GM12878 (cell line): Measurements from ENCODE around the gene PRDM15. TPM values are rescaled to one million over a fixed set of nuclear protein-coding genes. Genes with fewer than 3 reads are reported as not detected.

Source experiments
- BHLHE40 ChIP-seq, 2 experiments: fragments of 450-650 bp in 1 of 2; IDR thresholded peaks; 2 replicates each; pipeline ENCODE4 v1.6.1; 2011 to 2017; ENCODE audit warnings: low read depth in 2 of 2, borderline replicate concordance in 1 of 2, improper control_type of control experiment in 1 of 2, low read length in 1 of 2, mild to moderate bottlenecking in 1 of 2
- CHD1 ChIP-seq: IDR thresholded peaks from 2 replicates; pipeline ENCODE4 v1.6.1; 2012; ENCODE audit warnings: low read depth, low read length, improper control_type of control experiment
- HDAC6 ChIP-seq: fragments of 200-600 bp; sonication (generic); IDR thresholded peaks from one replicate; pipeline ENCODE4 v1.8.0; 2017; ENCODE audit warnings: antibody characterized with exemption; ENCODE audit not compliant: unreplicated experiment
- JUND ChIP-seq: IDR thresholded peaks from 2 replicates; pipeline ENCODE4 v1.6.1; 2012; ENCODE audit warnings: low read depth, mild to moderate bottlenecking, low read length, improper control_type of control experiment, moderate library complexity
- MEF2A ChIP-seq: IDR thresholded peaks from 2 replicates; pipeline ENCODE4 v1.6.1; 2011; ENCODE audit warnings: low read depth, mild to moderate bottlenecking, low read length, moderate library complexity; ENCODE audit not compliant: insufficient read depth
- MTA3 ChIP-seq: IDR thresholded peaks from 2 replicates; pipeline ENCODE4 v1.6.1; 2012; ENCODE audit warnings: low read length, inconsistent platforms, borderline replicate concordance
- MYC ChIP-seq: IDR thresholded peaks from 2 replicates; pipeline ENCODE4 v1.6.1; 2011; ENCODE audit warnings: mild to moderate bottlenecking, low read length, moderate library complexity, inconsistent platforms; ENCODE audit not compliant: insufficient read depth, insufficient replicate concordance, insufficient read length, severe bottlenecking
- NFIC ChIP-seq: IDR thresholded peaks from 2 replicates; pipeline ENCODE4 v1.6.1; 2012; ENCODE audit warnings: low read depth, mild to moderate bottlenecking, inconsistent platforms, low read length, moderate library complexity
- NFYB ChIP-seq: IDR thresholded peaks from 2 replicates; pipeline ENCODE4 v1.6.1; 2011; ENCODE audit warnings: low read depth, mild to moderate bottlenecking, low read length, improper control_type of control experiment, moderate library complexity; ENCODE audit not compliant: insufficient read depth
- NR2C1 ChIP-seq: fragments of 450-650 bp; IDR thresholded peaks from 2 replicates; pipeline ENCODE4 v1.6.1; 2017; ENCODE audit warnings: antibody characterized with exemption, mild to moderate bottlenecking, moderate library complexity
- PAX8 ChIP-seq: fragments of 450-650 bp; IDR thresholded peaks from 2 replicates; pipeline ENCODE4 v1.6.1; 2017; ENCODE audit warnings: mild to moderate bottlenecking, moderate library complexity
- POLR2AphosphoS5 ChIP-seq: IDR thresholded peaks from 2 replicates; pipeline ENCODE4 v1.6.1; 2011; ENCODE audit warnings: mild to moderate bottlenecking, low read length, inconsistent platforms
- RAD21 ChIP-seq: IDR thresholded peaks from 2 replicates; pipeline ENCODE4 v1.6.1; 2011; ENCODE audit warnings: mild to moderate bottlenecking, low read depth, low read length, moderate library complexity; ENCODE audit not compliant: insufficient read depth
- RAD51 ChIP-seq: fragments of 450-650 bp; IDR thresholded peaks from 2 replicates; pipeline ENCODE4 v1.6.1; 2016; ENCODE audit warnings: moderate library complexity, mild to moderate bottlenecking, inconsistent platforms
- RFX5 ChIP-seq: IDR thresholded peaks from 2 replicates; pipeline ENCODE4 v1.6.1; 2011; ENCODE audit warnings: low read depth, low read length, improper control_type of control experiment
- SRF ChIP-seq, 2 experiments: IDR thresholded peaks; 2 replicates each; pipeline ENCODE4 v1.6.1; 2011; ENCODE audit warnings: low read depth in 2 of 2, low read length in 2 of 2, mild to moderate bottlenecking in 1 of 2, moderate library complexity in 1 of 2
- TCF12 ChIP-seq: IDR thresholded peaks from 2 replicates; pipeline ENCODE4 v1.6.1; 2011; ENCODE audit warnings: low read depth, mild to moderate bottlenecking, low read length
- WRNIP1 ChIP-seq: IDR thresholded peaks from 2 replicates; pipeline ENCODE4 v1.6.1; 2011; ENCODE audit warnings: low read depth, low read length, improper control_type of control experiment, borderline replicate concordance
- YY1 ChIP-seq: IDR thresholded peaks from 2 replicates; pipeline ENCODE4 v1.6.1; 2011; ENCODE audit warnings: low read depth, mild to moderate bottlenecking, low read length
- ZBED1 ChIP-seq: IDR thresholded peaks from 2 replicates; pipeline ENCODE4 v1.6.1; 2016; ENCODE audit warnings: borderline replicate concordance
- ZNF384 ChIP-seq: IDR thresholded peaks from 2 replicates; pipeline ENCODE4 v1.6.1; 2012; ENCODE audit warnings: low read depth, mild to moderate bottlenecking, low read length, improper control_type of control experiment, borderline replicate concordance
- ZZZ3 ChIP-seq: IDR thresholded peaks from 2 replicates; pipeline ENCODE4 v1.6.1; 2011; ENCODE audit warnings: low read depth; ENCODE audit not compliant: control insufficient read depth, insufficient read length
- polyA plus RNA-seq, 11 experiments: library from polyadenylated mRNA; depleted of rRNA in 4 of 11; unstranded in 6 of 11; stranded (reverse) in 5 of 11; fragments of >200 nt; fragmentation: Nextera tagmentation in 4 of 11; fragmentation: Illumina TruSeq in 1 of 11; extraction: Ambion mirVana in 4 of 11; extraction: Trizol in 1 of 11; gene quantifications; 1 replicate in 1 of 11; 2 replicates in 10 of 11; pipeline versions ENCODE4 v1.2.1 to v1.2.3, GENCODE V29; 2011 to 2016; ENCODE audit warnings: inconsistent platforms in 2 of 11, missing spikeins in 2 of 11, low read depth in 1 of 11
- total RNA-seq, 4 experiments: library from RNA; depleted of rRNA in 3 of 4; stranded (reverse); fragments of >200 nt in 3 of 4; fragmentation: Illumina TruSeq in 1 of 4; extraction: Trizol in 1 of 4; gene quantifications; 2 replicates each; pipeline versions ENCODE4 v1.2.1 to v1.2.3, GENCODE V29; 2013 to 2021
- TF ChIP-seq, protein P1 (sequence below): IDR thresholded peaks from 2 replicates; pipeline ENCODE4 v1.6.1; 2012; ENCODE audit warnings: mild to moderate bottlenecking, low read depth, low read length
- TF ChIP-seq, protein P2 (sequence below): fragments of 450-650 bp; IDR thresholded peaks from 2 replicates; pipeline ENCODE4 v1.6.1; 2018; ENCODE audit warnings: borderline replicate concordance, mild to moderate bottlenecking; ENCODE audit not compliant: partially characterized antibody

The PRDM15 gene
- total and polyA plus RNA-seq, 10 of the 15 experiments (the other 5 are each of a cell fraction or from before 2014, with no cell fraction given): 2.2 to 16.0 (median 8.6) TPM

DNA sequence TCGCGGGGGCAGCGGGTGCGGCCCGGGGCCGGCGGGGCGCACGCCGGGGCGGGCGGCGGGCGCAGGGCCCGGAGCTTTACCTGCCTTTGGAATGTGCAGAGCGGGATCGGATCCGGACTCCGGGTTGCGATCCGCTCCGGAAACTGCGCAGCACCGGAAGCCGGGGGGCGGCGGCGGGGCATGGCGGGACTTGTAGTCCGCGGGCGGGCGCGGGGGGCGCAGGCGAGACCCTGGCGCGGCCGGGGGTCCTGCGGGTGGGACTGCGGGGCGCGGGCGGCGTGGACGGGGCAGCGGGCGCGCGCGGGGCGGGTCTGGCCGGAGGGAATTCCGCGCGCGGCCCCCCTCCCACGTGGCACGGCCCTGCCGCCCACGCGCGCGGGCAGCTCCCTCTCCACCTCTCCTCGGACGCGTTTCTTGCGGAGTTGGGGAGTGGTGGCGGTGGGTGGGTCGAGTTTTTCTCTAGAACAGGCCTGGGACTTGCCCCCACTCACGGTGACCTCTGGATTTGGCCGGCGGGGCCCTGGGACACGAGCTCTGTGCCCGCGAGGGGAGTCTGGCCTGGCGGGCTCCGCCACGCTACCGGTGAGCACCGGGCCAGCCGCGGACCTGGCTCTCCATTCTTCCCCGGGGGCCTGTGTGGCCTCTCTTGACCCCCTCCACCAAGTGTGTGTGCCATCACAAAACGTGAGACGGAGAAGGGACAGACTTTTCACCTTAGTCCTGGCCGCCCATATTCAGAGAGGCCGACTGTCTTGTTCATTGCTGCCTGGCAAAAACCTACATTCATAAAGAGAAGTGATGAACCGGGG, at the start of gene PRDM15 (continued):
- TF ChIP-seq, protein P1, sequence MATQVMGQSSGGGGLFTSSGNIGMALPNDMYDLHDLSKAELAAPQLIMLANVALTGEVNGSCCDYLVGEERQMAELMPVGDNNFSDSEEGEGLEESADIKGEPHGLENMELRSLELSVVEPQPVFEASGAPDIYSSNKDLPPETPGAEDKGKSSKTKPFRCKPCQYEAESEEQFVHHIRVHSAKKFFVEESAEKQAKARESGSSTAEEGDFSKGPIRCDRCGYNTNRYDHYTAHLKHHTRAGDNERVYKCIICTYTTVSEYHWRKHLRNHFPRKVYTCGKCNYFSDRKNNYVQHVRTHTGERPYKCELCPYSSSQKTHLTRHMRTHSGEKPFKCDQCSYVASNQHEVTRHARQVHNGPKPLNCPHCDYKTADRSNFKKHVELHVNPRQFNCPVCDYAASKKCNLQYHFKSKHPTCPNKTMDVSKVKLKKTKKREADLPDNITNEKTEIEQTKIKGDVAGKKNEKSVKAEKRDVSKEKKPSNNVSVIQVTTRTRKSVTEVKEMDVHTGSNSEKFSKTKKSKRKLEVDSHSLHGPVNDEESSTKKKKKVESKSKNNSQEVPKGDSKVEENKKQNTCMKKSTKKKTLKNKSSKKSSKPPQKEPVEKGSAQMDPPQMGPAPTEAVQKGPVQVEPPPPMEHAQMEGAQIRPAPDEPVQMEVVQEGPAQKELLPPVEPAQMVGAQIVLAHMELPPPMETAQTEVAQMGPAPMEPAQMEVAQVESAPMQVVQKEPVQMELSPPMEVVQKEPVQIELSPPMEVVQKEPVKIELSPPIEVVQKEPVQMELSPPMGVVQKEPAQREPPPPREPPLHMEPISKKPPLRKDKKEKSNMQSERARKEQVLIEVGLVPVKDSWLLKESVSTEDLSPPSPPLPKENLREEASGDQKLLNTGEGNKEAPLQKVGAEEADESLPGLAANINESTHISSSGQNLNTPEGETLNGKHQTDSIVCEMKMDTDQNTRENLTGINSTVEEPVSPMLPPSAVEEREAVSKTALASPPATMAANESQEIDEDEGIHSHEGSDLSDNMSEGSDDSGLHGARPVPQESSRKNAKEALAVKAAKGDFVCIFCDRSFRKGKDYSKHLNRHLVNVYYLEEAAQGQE: no peak
- TF ChIP-seq RAD21 (no peak), ZBED1 (no peak), CHD1 (no peak), YY1 (no peak; the same call in 1 of the 2 replicates), PAX8 (no peak), MTA3 (no peak), WRNIP1 (no peak), NR2C1 (peak; percentile 21; the same call in 1 of the 2 replicates), TCF12 (no peak), HDAC6 (no peak), NFYB (no peak), BHLHE40 (IDR thresholded peaks at IDR 0.05; ENCODE audit: borderline replicate concordance in 1 of 2, low read depth in 2 of 2, low read length in 1 of 2) (peak in 1 of 2 experiments; percentile 65; a peak in 2 of 4 replicates), RFX5 (no peak), RAD51 (no peak), NFIC (no peak), JUND (no peak), ZZZ3 (no peak), MYC (peak; percentile 86), MEF2A (no peak), ZNF384 (no peak), POLR2AphosphoS5 (peak; percentile 45; the same call in 1 of the 2 replicates), SRF (IDR thresholded peaks at IDR 0.05; ENCODE audit: low read depth in 2 of 2, low read length in 2 of 2) (0 out of 4 replicates have a peak, but pooled peaks of 1 of the 2 experiments have one; percentile 19)
- TF ChIP-seq, protein P2, sequence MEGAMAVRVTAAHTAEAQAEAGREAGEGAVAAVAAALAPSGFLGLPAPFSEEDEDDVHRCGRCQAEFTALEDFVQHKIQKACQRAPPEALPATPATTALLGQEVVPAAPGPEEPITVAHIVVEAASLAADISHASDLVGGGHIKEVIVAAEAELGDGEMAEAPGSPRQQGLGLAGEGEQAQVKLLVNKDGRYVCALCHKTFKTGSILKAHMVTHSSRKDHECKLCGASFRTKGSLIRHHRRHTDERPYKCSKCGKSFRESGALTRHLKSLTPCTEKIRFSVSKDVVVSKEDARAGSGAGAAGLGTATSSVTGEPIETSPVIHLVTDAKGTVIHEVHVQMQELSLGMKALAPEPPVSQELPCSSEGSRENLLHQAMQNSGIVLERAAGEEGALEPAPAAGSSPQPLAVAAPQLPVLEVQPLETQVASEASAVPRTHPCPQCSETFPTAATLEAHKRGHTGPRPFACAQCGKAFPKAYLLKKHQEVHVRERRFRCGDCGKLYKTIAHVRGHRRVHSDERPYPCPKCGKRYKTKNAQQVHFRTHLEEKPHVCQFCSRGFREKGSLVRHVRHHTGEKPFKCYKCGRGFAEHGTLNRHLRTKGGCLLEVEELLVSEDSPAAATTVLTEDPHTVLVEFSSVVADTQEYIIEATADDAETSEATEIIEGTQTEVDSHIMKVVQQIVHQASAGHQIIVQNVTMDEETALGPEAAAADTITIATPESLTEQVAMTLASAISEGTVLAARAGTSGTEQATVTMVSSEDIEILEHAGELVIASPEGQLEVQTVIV: no peak
